Choroid plexus epithelial cell (primary cell): Measurements from ENCODE around the gene BRINP2.

Experiments used
- DNase-seq: peaks from one replicate; pipeline ENCODE4 v3.0.0-alpha.2; 2010; ENCODE audit warnings: low read depth
- H3K4me3 ChIP-seq: 2 replicates; pipeline ENCODE4 v1.5.1; 2011; ENCODE audit warnings: low read depth, mild to moderate bottlenecking, control low read depth, low read length, moderate library complexity
- TF ChIP-seq, protein P1 (sequence below): conservative IDR thresholded peaks from 2 replicates; pipeline ENCODE4 v1.5.1; 2011; ENCODE audit warnings: low read depth, mild to moderate bottlenecking, control low read depth, inconsistent platforms, low read length, moderate library complexity

The BRINP2 gene

DNA sequence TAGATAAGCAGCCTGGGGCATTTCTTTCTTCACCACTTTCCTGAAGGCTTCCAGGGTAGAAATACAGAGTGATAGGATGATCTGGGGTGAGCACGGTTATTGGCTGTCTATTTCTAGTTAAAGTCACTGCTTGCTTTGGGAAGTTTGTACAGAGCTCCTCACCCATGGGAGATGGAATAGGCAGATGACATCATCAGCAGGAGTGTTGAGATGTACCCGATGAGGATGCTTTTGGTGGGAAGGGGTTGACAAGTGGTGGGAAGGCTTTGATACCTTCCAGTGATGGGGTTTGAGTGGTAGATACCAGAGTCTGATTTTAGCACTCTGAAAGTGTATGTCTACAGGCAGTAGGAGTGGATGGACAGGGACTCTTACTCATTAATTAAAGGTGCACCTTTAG, 112.6 kb downstream of the BRINP2 start:
- TF ChIP-seq, protein P1, sequence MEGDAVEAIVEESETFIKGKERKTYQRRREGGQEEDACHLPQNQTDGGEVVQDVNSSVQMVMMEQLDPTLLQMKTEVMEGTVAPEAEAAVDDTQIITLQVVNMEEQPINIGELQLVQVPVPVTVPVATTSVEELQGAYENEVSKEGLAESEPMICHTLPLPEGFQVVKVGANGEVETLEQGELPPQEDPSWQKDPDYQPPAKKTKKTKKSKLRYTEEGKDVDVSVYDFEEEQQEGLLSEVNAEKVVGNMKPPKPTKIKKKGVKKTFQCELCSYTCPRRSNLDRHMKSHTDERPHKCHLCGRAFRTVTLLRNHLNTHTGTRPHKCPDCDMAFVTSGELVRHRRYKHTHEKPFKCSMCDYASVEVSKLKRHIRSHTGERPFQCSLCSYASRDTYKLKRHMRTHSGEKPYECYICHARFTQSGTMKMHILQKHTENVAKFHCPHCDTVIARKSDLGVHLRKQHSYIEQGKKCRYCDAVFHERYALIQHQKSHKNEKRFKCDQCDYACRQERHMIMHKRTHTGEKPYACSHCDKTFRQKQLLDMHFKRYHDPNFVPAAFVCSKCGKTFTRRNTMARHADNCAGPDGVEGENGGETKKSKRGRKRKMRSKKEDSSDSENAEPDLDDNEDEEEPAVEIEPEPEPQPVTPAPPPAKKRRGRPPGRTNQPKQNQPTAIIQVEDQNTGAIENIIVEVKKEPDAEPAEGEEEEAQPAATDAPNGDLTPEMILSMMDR: no peak
- H3K4me3 ChIP-seq: no peak overlapping the region
- DNase-seq: no peak

DNA sequence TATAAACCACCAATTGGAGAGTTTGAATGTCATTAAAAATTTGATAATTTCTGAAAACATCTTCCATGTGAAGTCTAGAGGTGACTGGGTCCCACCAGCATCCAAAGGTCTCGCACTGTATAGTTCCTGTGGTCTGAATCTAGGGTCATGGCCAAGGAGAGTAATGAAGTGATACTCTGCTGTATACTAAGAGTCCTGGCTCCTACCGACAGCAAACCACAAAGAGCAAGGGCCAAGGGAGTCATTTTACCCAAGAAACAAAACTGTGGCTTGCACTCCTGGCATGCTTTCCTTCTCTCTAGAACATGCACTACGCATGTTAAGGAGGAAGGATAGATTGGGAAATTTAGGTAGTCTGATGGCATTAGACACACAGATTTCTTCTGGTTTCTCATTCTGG, 115.6 kb downstream of the BRINP2 start:
- TF ChIP-seq, protein P1: no peak
- no peak overlapping the region for H3K4me3 ChIP-seq
- DNase-seq: peak; percentile 33

DNA sequence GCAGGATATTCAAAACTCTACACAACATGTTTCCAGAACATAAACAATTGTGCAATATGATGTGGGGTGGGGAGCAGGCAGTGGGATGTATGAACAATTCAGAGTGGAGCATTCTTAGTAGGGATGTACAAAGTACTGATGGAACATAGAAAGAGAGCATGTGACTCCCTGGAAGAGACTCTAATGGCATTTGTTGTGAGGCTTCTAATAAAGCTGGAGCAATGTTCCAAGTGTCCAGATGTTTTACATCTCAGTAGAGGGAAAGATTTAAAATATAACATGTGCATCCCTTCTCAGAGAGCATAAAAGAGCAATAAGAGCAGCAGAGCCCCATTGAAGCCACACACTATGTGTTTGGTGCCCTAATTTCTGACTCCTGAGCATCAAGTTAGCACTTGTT, 116.5 kb downstream of the BRINP2 start:
- TF ChIP-seq, protein P1: no peak
- no peak overlapping the region for H3K4me3 ChIP-seq
- no peak for DNase-seq

DNA sequence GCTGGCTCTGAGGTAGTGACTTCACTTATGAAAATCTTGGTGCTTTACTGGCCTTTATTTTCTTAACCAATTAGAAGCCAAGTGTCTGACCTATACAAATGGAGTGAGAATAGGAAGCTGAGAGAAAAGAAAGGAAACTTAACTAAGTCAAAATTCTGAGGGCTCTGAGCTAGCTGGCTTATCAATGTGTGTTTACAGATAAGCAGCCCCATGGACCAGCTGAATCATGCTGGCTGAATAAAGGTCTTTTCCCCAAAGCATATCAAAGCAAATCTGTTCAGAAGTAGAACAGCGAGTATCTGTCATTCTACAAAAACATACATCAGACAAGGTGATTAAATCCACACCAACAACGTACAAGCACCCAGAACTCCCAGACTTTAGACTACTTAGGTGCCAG, 117.2 kb downstream of the BRINP2 start:
- no peak overlapping the region for H3K4me3 ChIP-seq
- TF ChIP-seq, protein P1: no peak
- no peak for DNase-seq

DNA sequence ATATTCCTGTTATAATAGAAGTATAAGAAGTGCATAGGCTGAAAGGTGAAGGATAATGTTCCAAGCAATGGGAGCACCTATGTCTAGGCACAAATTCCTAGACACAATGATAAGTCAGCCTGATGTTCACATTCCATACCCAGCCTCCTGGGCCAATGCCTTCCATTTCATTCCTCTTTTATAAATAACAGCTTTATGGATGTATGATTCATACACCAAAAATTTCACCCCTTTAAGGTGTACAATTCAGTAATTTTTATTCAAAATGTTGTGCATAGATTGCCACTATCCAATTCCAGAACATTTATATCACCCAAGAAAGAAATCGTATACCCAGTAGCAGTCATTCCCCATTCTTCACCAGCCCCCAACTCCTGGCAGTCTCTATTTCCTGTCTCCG, 118.8 kb downstream of the BRINP2 start:
- TF ChIP-seq, protein P1: no peak
- DNase-seq: no peak
- no peak overlapping the region for H3K4me3 ChIP-seq

DNA sequence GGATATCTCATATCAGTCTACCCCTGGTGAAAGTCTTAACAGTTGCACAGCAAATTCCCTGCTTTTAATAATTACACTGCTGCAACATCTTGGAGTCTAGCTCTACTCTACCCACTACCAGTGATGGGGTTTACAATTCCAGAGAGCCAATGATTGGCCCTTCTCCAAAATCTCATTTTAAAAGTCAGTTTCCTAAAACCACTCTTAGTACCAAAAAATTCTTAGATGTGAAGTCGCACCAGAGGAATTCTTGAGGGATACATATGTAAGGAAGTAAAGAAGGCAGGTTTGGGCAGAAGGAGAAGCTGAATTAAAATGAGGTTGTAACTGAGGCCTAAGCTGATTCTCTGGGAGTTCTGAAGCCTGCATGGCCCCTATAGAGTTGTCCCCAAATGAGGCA, 129.7 kb downstream of the BRINP2 start:
- H3K4me3 ChIP-seq: no peak overlapping the region
- TF ChIP-seq, protein P1: no peak
- no peak for DNase-seq

DNA sequence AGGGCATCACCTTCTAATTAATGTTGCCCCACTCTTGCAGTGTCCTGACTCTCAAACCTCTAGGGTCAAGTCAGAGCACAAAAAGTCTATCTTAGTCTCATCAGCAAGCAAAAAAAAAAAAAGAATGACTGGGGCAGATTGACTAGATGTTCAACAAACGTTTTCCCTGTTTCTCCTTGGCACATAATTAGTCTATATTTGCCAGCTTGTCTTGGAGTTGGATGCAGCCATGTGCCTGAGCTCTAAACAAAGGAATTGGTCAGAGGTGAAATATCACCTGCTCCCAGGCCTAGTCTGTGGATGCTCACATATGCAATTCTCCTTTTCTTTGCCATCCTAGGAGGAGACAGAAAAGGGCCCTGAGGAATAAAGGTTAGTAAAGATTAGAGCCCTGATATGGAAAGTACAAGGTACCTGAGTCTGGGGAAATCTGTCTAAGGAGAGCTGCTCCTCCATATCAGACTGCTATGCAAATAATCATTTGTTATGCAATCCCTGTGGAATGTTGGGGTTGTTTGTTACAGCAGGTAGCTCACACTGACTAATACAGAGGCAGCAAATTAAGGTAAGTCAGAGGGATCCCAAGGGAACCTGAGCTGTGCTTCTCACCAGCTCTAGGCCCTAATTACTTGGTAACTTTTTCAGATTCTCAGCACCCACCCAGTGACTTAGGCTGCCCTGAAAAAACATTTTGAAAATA, 130.8 kb downstream of the BRINP2 start:
- H3K4me3 ChIP-seq: no peak overlapping the region
- DNase-seq: no peak
- TF ChIP-seq, protein P1: no peak
